HG02588 (cell line): ENCODE results near the gene PLCG2.
"Not testable (repeated sequence)": the region's sequence is repeated elsewhere in the genome, so short reads cannot be mapped to it uniquely, and the experiment has no call there.

Source experiments
- ATAC-seq: cut with Tn5 transposase; IDR thresholded peaks from one replicate; pipeline ENCODE4 v1.9.1; 2021; ENCODE audit warnings: mild to moderate bottlenecking, moderate library complexity; ENCODE audit not compliant: unreplicated experiment

The PLCG2 gene

DNA sequence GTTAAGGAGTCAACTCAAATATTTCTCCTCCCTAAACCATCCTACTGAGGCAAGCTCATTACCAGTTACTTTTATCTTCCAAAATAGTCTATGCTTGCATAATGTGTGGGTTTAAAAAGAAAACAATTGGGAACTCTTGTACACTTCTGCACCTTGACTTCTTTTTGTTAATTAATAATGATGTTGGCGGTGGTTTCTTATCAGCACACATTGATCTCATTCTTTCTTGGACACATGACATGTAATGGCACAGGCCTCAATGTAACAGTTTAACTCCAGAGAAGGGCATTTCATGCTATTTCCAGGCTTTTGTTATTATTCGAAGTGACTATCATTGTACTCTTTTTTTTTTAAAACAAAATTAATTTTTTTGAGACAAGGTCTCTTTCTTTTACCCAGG is 7.8 kb downstream of the PLCG2 start:
- ATAC-seq, result no peak

DNA sequence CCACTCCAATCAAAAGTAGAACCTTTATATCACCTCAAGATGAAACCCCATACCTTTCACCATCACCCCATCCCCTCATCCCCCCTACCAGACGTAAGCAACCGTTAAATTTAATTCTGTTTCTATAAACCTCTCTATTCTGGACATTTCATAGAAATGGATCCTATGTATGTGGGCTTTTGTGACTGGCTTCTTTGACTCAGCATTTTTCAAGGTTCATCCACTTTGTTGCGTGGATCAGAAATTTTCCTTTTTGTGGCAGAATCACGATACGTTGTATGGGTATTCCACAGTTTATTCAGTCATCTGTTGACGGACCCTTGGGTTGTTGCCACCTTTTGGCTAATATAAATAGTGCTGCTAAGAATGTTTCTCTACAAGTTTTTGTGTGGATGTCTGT is 8.6 kb downstream of the PLCG2 start:
- ATAC-seq, result no peak

DNA sequence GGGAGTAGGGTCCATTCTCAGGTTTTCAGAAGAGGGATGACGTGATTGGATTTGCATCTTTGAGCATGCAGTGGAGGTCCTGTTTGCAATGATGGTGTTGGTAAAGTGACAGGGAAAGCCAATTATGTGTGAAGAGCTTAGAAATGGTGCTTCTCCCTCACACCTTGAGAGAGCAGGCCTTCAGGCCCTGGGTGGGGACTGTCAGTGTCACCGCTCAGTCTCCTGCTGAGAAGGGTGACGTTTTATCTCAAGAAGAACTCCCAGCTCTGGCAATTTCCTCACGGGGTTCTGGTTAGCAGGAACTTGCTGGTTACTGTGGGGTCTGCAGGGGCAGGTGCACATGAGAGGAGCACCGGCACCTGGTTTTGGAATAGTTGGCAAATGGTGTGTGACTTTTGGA is 11.2 kb downstream of the PLCG2 start:
- ATAC-seq, result no peak

DNA sequence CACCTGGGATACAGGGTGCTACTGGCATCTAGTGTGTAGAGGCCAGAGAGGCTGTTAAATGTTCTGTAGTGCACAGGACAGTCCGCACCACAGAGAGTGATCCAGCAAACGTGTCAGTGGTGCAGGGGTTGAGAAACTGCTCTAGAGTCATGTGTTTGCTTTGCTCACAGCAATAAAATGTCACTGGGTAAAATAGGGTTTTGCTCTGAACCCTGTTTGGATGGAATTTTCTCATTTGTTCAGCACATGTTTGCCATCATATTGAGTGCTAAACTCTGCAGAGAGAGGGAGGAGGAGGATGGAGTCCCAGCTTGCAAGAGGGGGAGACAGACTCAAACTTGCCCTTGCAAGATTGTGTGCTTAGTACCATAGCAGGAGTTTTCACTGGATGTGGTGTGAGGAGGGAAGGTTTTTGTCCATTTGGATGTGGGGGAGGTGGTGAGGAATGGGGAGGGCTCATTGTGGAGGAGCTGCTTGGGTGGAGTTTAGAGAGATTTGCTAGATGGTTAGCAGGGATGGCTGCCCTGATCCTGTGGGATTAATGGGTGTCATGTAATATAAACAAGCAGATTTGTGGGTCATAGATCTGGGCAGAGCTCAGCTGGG is 11.8 kb downstream of the PLCG2 start:
- ATAC-seq, result no peak

DNA sequence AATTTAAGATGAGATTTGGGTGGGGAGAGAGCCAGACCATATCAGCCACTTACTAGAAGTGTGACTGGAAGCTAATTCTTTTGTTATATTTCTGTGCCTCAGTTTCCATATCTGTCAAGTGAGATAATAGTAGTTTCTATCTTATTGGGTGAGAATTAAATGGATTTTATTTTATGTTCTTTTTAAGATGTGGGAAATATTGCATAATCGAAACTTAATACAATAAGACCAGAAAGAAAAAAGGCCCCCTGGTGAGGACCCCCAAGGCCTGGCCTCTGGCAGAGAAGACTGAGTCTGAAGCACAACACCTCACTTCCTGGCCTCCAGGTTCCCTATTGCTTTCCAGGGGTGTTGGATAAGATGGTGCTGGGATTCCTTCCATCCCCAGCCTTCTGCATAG is 13.7 kb downstream of the PLCG2 start:
- ATAC-seq, result no peak

DNA sequence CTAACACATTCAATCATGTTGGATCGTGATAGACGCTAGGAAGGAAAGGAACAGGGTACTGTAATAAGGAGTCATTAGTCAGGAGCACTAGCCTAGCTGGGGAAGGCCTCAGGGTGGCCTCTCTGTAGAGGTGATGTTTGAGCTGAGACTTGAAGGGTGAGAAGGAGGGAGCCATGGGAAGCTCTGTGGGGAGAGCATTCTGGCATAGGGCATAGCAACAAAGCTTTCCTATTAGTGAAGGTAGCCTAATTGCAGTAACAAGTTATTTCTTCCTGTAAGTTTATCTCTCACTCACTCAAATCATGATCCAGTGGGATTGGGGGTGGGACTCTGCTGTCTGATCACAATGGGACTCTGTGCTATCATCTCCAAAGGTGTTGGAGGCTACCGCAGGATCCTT is 16.1 kb downstream of the PLCG2 start:
- no peak for ATAC-seq

DNA sequence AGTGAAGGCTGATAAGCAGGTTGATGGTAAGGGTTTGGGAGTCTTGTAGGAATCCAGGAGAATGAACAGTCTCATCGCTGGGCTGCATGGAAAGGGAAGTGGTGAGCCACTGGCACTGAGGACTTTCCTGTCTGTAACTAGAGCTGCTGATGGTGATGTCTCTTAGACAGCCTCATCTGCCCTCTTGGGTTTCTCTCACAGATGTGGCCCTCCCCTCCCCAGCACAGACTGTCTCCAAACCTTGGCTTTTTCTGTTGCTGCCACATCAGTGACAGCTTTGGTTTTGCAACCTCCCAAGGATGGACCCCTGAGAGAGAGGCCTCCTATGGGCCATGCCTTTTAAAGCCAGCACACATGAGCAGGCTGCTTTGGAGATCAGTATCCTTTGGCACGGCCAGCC is 16.9 kb downstream of the PLCG2 start:
- no peak for ATAC-seq

DNA sequence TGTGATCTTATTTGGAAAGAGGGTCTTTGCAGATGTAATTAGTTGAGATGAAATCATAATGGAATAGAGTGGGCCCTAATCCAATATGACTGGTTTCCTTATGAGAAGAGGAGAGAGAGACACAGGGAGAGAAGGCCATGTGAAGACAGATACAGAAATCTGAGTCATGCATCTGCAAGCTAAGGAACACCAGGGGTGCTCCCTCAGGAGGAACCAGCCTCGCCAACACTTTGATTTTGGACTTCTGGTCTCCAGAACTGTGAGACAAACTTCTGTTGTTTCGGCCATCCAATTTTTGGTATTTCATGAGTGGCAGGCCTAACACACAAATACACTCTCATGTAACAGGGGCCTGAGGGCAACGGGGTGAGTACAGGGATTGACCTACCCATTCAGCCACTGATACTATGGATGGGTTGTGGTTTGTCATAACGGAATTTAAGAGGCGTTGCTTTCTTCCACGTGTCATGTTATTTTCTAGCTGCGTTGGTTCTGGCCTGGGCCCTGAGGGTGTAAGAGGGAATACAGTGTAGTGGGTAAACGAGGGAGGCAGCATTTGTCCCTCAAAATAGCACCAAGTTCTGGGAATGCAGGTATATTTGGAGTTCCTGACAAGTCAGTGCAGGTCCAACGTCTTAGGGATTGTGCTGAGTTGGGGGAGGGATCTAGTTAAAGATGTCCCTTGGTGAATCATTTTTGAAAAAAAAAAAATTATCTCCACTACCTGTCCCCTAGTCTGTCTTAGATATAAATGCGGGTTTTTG is 17.7 kb downstream of the PLCG2 start:
- no peak for ATAC-seq

DNA sequence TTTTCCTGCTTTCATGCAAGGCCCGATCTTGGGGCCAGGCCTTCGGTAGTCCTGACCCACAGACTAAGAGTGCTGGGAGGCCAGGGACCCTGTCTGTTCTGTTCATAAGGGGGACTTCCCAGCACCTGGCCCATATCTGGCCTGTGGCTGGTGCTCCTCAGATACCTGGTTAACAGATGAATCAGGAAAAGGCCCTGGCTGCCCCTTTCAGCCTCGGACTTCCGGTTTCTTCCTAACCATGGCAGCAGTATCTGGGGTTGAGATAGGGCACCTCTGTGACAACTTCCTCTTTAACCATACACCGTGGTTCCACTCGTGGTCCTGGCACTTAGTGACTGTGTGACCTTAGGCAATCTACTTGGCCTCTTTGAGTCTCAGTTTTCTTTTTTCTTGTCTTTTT is 18.4 kb downstream of the PLCG2 start:
- peak; percentile 51 for ATAC-seq

DNA sequence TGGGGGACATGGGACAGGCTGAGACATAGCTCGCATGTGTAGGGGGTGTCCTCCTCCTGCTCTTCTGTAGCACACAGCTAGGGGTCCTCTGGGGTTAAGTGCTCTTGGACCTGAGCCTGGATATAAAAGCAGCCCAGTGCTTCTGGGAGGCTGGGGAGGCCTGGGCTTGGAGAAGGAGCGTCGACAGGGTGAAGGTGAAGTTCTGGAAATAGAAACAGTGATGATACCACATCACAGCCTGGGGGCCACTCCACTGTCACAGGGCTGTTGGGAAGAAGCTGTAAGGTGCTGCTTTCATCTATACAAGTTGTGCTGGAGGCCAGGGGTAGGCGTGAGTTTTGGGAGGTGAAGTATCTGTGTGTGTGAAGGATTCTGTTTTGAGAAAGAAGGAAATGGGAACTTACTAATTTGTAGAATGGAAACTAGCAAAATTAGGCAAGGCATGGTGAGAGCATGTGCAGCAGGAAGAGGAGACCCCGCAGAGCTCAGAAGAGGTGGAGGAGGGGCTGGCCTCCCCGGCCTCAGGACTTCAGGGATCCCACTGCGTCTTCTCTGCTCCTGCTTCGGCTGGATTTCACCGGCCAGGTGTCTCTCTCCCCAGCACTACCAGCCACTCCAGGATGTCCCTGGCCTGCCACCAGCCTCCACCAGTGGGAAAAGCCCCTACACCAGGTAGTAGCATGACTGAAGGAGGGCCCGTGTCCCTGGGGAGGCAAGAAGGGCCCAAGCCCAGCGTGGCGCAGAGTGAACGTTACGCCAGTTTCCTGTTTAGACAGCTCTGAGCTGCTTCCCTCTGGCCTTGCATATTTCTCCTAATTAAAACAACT is 19.4 kb downstream of the PLCG2 start:
- ATAC-seq, result peak; percentile 48

DNA sequence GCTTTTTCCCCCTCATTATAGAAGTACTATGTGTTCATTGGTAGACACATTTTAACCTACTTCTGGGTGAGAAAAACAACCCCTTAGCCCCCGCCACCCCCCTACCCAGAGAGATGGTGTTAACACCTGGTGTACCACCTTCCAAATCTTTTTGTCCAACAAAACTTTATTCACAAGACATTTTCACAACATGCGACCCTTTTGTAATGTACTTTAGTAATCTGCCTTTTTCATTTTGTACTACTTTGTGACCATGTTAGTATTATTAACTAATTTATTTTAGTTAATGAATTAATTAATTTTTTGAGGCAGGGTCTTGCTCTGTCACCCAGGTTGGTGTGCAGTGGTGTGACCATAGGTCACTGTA is 20.0 kb downstream of the PLCG2 start:
- no peak for ATAC-seq

DNA sequence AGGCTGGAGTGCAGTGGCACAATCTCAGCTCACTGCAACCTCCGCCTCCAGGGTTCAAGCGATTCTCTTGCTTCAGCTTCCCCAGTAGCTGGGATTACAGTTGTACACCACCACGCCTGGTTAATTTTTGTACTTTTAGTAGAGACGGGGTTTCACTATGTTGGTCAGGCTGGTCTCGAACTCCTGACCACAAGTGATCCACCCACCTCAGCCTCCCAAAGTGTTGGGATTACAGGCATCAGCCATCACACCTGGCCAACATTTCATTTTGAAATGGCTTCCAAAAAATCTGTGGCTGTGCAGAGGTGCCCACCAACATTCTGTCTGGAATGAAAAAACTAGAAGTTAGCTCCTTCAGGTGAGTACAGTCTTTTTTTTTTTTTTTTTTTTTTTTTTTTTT is 22.6 kb downstream of the PLCG2 start:
- ATAC-seq, result not testable (repeated sequence)

DNA sequence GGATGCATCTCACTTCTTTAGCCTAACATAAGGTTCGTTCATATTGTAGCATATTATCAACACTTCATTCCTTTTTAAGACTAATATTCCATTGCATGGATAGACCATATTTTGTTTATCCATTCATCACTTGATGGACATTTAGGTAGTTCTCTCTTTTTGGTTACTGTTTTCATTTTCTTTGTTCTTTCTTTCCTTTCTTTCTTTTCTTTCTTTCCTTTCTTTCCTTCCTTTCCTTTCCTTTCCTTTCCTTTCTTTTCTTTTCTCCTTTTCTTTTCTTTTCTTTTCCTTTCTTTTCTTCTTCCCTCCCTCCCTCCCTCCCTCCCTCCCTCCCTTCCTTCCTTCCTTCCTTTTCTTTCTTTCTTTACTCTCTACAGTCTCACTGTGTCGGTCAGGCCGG is 24.2 kb downstream of the PLCG2 start:
- ATAC-seq, result no peak

DNA sequence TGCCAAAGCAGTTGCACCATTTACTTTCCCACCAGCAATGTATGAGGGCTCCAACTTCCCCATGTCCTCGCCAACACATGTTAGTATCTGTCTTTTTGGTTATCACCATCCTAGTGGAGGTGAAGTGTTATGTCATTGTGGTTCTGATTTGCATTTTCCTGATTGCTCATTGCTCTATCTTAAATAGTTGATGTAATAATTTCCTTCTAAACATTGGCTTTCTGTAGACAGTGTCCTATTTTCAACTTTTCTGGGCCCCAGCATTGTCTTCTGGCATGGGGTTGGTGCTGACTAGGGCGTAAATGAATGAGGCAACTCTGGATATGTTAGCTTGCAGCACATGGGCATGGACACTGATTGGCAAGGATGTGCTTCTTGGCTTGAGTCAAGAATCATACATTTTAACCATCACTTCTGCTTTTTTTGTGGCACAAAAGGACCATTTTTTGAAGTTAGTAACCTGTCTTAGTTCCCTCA is 25.1 kb downstream of the PLCG2 start:
- ATAC-seq, result no peak

DNA sequence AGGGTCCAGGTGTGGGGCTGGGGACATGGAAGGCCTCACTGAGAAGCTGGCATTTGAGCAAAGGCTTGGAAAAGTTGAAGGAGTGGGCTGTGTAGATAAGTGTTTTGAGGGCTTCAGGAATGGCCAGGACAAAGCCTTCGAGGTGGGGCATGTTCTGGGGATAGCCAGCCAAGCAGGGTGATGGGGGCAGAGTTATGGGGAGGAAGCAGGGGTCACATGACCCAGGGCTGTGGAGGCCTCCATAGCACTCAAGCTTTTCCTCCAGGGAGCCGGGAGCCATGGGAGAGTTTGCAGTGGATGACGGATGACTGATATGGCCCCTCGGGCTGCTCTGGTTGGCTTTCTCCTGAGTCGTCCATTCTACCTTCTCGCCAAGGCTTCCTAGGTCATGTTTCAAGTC is 27.6 kb downstream of the PLCG2 start:
- ATAC-seq, result no peak

DNA sequence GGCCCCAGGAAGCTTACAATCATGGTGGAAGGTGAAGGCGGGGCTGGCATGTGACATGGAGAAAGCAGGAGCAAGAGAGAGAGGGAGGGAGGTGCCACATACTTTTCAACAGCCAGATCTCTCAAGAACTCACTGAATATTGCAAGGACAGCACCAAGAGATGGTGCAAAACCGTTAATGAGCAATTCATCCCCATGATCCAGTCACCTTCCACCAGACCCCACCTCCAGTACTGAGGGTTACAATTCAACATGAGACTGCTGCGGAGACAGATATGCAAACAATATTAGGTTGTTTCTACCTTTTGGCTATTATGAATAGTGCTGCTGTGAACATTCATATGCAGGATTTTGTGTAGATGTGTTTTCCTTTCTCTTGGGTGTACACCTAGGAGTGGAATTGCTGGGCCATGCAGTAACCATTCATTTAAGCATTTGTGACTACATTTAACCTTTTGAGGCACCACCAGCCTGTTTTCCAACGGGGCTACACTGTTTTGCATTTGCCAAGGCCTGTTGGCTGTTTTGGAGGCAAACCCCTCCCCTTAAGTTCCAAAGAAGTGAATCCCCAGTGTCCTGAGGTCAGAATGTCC is 28.8 kb downstream of the PLCG2 start:
- ATAC-seq, result no peak

DNA sequence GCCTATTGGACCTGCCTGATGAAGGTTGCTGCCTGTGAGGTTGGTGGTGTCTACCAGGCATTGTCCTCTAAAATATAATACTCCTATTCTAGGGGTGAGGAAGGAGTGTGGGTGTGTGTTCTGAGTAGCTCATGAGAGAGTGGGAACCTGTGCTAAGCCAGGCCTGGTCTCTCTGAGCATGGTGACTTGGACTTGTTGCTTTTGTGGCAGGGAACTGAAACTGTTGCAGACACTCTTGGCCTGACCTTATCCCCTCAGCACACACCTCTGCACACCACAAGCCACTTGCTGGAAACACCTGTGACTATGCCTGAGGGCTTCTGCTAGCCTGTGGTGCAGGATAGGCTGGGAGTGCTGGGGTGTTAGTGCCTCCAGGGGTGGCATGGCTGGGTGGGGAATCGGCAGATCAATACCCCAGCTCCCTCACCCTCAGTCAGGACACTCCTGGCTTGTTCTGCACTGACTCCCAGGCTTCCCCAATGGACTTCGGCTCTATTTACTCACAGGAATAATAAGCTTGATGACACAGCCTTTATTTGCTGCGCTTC is 29.9 kb downstream of the PLCG2 start:
- peak; percentile 67 for ATAC-seq

DNA sequence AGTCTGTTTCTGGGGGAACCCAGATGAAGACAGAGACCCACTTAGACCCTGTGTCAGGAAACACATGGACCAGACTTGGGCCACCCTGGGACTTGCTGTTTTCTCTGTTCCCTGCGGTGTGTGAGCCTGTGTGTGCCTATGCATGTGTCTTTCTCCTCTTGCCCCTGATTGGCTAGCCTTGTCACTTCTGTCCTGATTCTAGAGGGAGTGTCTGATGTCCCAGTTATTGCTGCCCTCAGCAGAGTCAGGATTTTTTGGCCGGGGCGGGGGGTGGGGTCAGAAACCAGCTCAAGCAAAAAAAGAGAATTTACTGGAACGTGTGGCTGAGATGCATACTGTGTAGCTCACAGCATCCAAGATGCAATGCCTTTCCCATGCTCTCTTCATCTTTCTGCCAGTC is 30.5 kb downstream of the PLCG2 start:
- ATAC-seq, result no peak

DNA sequence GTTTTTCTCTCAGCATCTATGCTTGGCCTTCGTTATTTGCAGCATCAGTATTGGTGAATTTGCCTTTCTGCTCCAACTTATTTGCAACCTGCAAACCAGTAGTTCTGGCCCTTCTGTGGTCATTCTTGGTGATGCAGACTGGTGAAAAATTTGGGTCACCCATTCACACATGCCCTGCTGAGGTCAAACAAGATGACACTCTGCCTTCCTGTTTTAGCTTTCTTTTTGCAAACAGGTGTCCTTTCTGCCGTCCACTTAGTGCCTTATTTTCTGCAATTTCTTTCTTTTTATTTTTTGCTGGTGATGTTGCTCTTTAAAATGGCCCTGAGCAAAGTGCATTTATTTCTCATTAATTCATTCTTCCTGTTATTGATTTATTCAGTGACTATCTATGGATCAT is 31.3 kb downstream of the PLCG2 start:
- no peak for ATAC-seq

DNA sequence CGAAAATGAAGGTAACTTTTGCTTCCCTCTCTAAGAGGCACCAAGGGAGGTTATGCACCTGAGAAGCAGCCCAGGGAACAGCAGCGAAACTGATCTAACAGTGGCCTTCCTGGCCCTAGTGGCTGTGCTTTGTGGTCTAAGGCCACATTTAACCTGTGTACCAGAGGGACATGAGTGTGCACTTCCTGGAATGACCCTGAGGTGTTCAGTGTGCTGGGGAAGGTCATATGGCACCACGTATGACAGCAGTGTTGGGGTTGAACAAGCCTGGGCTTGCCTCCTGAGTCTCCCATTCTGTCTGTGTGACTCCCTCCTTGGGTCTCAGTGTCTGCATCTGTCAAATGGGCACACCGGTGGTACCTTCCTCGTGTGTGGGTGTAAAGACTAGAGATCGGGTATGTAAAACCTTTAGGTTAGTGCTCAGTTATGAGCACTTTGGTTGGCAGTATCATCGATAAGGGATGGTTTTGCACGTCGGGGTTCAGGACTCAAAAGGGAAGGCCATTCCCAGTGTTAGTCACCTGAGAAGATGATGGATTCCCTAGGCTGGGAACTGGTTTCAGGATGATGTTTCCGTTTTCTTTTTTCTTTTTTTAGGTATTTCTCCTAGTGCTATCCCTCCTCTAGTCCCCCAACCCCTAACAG is 31.9 kb downstream of the PLCG2 start:
- ATAC-seq, result peak; percentile 38

DNA sequence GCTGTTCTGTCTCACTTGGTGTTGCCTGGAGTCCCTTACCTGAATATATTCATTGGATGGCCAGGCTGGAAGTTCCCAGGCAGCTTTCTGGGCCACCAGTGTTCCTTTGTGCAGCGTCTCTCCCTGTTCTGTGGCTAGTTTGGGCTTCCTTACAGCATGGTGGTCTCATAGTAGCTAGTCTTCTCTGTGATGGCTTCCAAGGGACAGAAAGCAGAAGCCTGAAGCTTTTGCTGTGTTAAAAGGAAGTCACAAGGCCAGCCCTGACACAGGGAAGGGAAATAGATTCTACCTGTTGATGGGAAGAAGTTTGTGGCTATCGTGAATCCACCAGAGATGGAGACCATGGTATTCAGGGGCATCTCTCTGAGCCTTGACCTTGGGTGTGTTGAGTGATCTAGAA is 34.6 kb downstream of the PLCG2 start:
- no peak for ATAC-seq
